GM23248 (cell line): ENCODE results near the gene PAXX.

Experiments
- EZH2 ChIP-seq: fragments of 200-600 bp; sonication (generic); IDR thresholded peaks from 2 replicates; pipeline ENCODE4 v1.6.1; 2018; ENCODE audit warnings: antibody characterized with exemption, mild to moderate bottlenecking; ENCODE audit not compliant: insufficient read depth, poor library complexity, severe bottlenecking
- EZH2phosphoT487 ChIP-seq: fragments of 200-600 bp; sonication (generic); IDR thresholded peaks from 2 replicates; pipeline ENCODE4 v1.6.1; 2018; ENCODE audit warnings: antibody characterized with exemption, moderate library complexity, mild to moderate bottlenecking, low read depth; ENCODE audit not compliant: insufficient read depth

- TF ChIP-seq EZH2phosphoT487 (no peak), EZH2 (no peak)
These were observed 15.0 kb upstream of the PAXX start, which contains the start of gene PTGDS for GRCh38 chr9:136977223-136977622.
